Measurements from ENCODE around the gene ARMH4. TPM values are rescaled to one million over a fixed set of nuclear protein-coding genes. Genes with fewer than 3 reads are reported as not detected.

Gene ARMH4
- total and polyA plus RNA-seq, 4 donors, result 0.40 to 14.2 (median 1.1) TPM

GRCh38 chr14:58072288-58073071 is 79.5 kb downstream of the ARMH4 start:
- Histone ChIP-seq H3K9me3 (ENCODE audit: control insufficient read depth in 4 of 4, insufficient read depth in 3 of 4, low read length in 3 of 4) (no peaks in the 10 kb centered on the region), H3K4me1 (ENCODE audit: control insufficient read depth in 5 of 5, insufficient read depth in 5 of 5, low read length in 5 of 5) (no peaks in the 10 kb centered on the region), H3K9ac (ENCODE audit: insufficient read depth in 1 of 2, low read length in 2 of 2) (no peak overlapping the region), H3K4me3 (no peak overlapping the region), H3K36me3 (ENCODE audit: control insufficient read depth in 4 of 4, insufficient read depth in 4 of 4, low read length in 4 of 4) (no peaks in the 10 kb centered on the region), H3K27ac (ENCODE audit: low read depth in 1 of 2, low read length in 1 of 2) (no peak overlapping the region), H3K27me3 (ENCODE audit: control insufficient read depth in 3 of 3, insufficient read depth in 3 of 3, low read length in 2 of 3) (no peaks in the 10 kb centered on the region)
- DNase-seq, result peak; percentile 63 to 79 (median 75)
- peak; percentile 51 for TF ChIP-seq CTCF (IDR thresholded peaks at IDR 0.05; ENCODE audit: control extremely low read depth, extremely low read depth)
- WGBS, 2 donors, result 30 to 33% methylated on average over 17 of the region's 17 CpGs
- ATAC-seq (ENCODE audit: insufficient read depth, low FRiP score), result no peak

- no peak overlapping the region for H3K4me3 ChIP-seq
- 65 to 85% methylated on average over 1 of the region's 1 CpG for WGBS, 2 donors
- DNase-seq (peak in 2 of 3 donors; percentile 4 to 26), ATAC-seq (ENCODE audit: insufficient read depth, low FRiP score) (no peak)
- no peak for TF ChIP-seq CTCF (IDR thresholded peaks at IDR 0.05; ENCODE audit: control extremely low read depth, extremely low read depth)
- H3K4me1 ChIP-seq (ENCODE audit: control insufficient read depth in 5 of 5, insufficient read depth in 5 of 5, low read length in 5 of 5), result no peaks in the 10 kb centered on the region
- H3K27ac ChIP-seq (ENCODE audit: low read depth in 1 of 2, low read length in 1 of 2), result no peak overlapping the region
- H3K9ac ChIP-seq (ENCODE audit: insufficient read depth in 1 of 2, low read length in 2 of 2), result no peak overlapping the region
- H3K36me3 ChIP-seq (ENCODE audit: control insufficient read depth in 4 of 4, insufficient read depth in 4 of 4, low read length in 4 of 4), result no peaks in the 10 kb centered on the region
- H3K27me3 ChIP-seq (ENCODE audit: control insufficient read depth in 3 of 3, insufficient read depth in 3 of 3, low read length in 2 of 3), result no peaks in the 10 kb centered on the region
- no peaks in the 10 kb centered on the region for H3K9me3 ChIP-seq (ENCODE audit: control insufficient read depth in 4 of 4, insufficient read depth in 3 of 4, low read length in 3 of 4)
Observed at GRCh38 chr14:58071341-58071740, 80.7 kb downstream of the ARMH4 start.

- no peak for TF ChIP-seq CTCF (IDR thresholded peaks at IDR 0.05; ENCODE audit: control extremely low read depth, extremely low read depth)
- H3K9me3 ChIP-seq (ENCODE audit: control insufficient read depth in 4 of 4, insufficient read depth in 3 of 4, low read length in 3 of 4), result no peaks in the 10 kb centered on the region
- 91 to 100% methylated on average over 1 of the region's 1 CpG for WGBS, 2 donors
- H3K4me1 ChIP-seq (ENCODE audit: control insufficient read depth in 5 of 5, insufficient read depth in 5 of 5, low read length in 5 of 5), result no peaks in the 10 kb centered on the region
- no peak overlapping the region for H3K4me3 ChIP-seq
- DNase-seq, result no peak
- H3K27ac ChIP-seq (ENCODE audit: low read depth in 1 of 2, low read length in 1 of 2), result no peak overlapping the region
- no peaks in the 10 kb centered on the region for H3K27me3 ChIP-seq (ENCODE audit: control insufficient read depth in 3 of 3, insufficient read depth in 3 of 3, low read length in 2 of 3)
- no peaks in the 10 kb centered on the region for H3K36me3 ChIP-seq (ENCODE audit: control insufficient read depth in 4 of 4, insufficient read depth in 4 of 4, low read length in 4 of 4)
- H3K9ac ChIP-seq (ENCODE audit: insufficient read depth in 1 of 2, low read length in 2 of 2), result no peak overlapping the region
- no peak for ATAC-seq (ENCODE audit: insufficient read depth, low FRiP score)
Observed at GRCh38 chr14:58068306-58068705, 83.7 kb downstream of the ARMH4 start.

GRCh38 chr14:58066115-58066514 is 85.9 kb downstream of the ARMH4 start:
- no peak for TF ChIP-seq CTCF (IDR thresholded peaks at IDR 0.05; ENCODE audit: control extremely low read depth, extremely low read depth)
- H3K36me3 ChIP-seq (ENCODE audit: control insufficient read depth in 4 of 4, insufficient read depth in 4 of 4, low read length in 4 of 4), result no peaks in the 10 kb centered on the region
- H3K4me3 ChIP-seq, result no peak overlapping the region
- no peaks in the 10 kb centered on the region for H3K4me1 ChIP-seq (ENCODE audit: control insufficient read depth in 5 of 5, insufficient read depth in 5 of 5, low read length in 5 of 5)
- H3K9me3 ChIP-seq (ENCODE audit: control insufficient read depth in 4 of 4, insufficient read depth in 3 of 4, low read length in 3 of 4), result no peaks in the 10 kb centered on the region
- H3K9ac ChIP-seq (ENCODE audit: insufficient read depth in 1 of 2, low read length in 2 of 2), result no peak overlapping the region
- ATAC-seq (ENCODE audit: insufficient read depth, low FRiP score) (no peak), DNase-seq (no peak)
- no peaks in the 10 kb centered on the region for H3K27me3 ChIP-seq (ENCODE audit: control insufficient read depth in 3 of 3, insufficient read depth in 3 of 3, low read length in 2 of 3)
- H3K27ac ChIP-seq (ENCODE audit: low read depth in 1 of 2, low read length in 1 of 2), result no peak overlapping the region

Data from lung (tissue), 12 donors.